Measurements from ENCODE around the gene AK5. TPM values are rescaled to one million over a fixed set of nuclear protein-coding genes. Genes with fewer than 3 reads are reported as not detected.

Gene AK5
- total and polyA plus RNA-seq, 2 donors (not counting 1 experiment from before 2014, with no cell fraction given) = 0.18 TPM; not detected in 1

DNA sequence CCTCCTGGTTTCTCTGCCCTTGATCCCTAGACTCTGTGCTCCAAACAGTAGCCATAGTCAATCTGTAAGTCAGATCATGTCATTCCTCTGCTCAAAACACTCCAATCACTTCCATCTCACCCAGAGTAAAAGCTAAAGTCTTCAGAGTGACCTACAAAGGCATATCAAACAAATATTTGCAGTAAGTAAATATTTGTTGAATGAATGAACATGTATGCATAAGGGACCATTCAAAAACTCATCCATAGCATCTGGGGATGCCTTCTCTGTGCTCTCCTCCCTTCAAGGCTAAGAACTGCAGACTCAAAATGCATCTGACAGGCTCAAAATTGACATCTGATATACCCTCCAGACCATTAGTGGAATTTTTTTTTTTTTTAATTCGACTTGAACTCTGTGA lies 18.1 kb upstream of the AK5 start:
- TF ChIP-seq, protein P1, sequence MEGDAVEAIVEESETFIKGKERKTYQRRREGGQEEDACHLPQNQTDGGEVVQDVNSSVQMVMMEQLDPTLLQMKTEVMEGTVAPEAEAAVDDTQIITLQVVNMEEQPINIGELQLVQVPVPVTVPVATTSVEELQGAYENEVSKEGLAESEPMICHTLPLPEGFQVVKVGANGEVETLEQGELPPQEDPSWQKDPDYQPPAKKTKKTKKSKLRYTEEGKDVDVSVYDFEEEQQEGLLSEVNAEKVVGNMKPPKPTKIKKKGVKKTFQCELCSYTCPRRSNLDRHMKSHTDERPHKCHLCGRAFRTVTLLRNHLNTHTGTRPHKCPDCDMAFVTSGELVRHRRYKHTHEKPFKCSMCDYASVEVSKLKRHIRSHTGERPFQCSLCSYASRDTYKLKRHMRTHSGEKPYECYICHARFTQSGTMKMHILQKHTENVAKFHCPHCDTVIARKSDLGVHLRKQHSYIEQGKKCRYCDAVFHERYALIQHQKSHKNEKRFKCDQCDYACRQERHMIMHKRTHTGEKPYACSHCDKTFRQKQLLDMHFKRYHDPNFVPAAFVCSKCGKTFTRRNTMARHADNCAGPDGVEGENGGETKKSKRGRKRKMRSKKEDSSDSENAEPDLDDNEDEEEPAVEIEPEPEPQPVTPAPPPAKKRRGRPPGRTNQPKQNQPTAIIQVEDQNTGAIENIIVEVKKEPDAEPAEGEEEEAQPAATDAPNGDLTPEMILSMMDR (IDR thresholded peaks at IDR 0.05) = no peak
- Histone ChIP-seq H3K36me3 (replicated peaks in 1 of 2; ENCODE audit: control extremely low read depth in 1 of 2, control insufficient read depth in 1 of 2, extremely low read depth in 1 of 2, insufficient read depth in 2 of 2, low read length in 1 of 2) (no peaks in the 10 kb centered on the region), H3K4me2 (replicated peaks; ENCODE audit: low read depth, low read length, poor library complexity, severe bottlenecking) (no peak overlapping the region), H3K79me2 (ENCODE audit: control insufficient read depth, insufficient read depth, low read length) (no peaks in the 10 kb centered on the region), H4K20me1 (ENCODE audit: control insufficient read depth, insufficient read depth, low read length, poor library complexity, severe bottlenecking) (no peaks in the 10 kb centered on the region), H2AFZ (ENCODE audit: insufficient read depth, low read depth, low read length, poor library complexity, severe bottlenecking) (no peak overlapping the region), H3K9ac (ENCODE audit: low read length) (no peak overlapping the region), H3K9me3 (ENCODE audit: control extremely low read depth in 1 of 3, control insufficient read depth in 2 of 3, insufficient read depth in 1 of 3, low read length in 2 of 3) (no peaks in the 10 kb centered on the region), H3K4me1 (ENCODE audit: control insufficient read depth in 2 of 2, insufficient read depth in 2 of 2, low read length in 2 of 2) (no peaks in the 10 kb centered on the region), H3K4me3 (ENCODE audit: control extremely low read depth in 1 of 5, extremely low read depth in 1 of 5, insufficient read depth in 1 of 5, low read depth in 2 of 5, low read length in 4 of 5) (no peak overlapping the region), H3K27me3 (replicated peaks in 1 of 4; ENCODE audit: control extremely low read depth in 1 of 4, control insufficient read depth in 3 of 4, insufficient read depth in 4 of 4, low read length in 3 of 4) (no peaks in the 10 kb centered on the region), H3K27ac (ENCODE audit: low read length in 2 of 2) (no peak overlapping the region)
- ChIA-PET POLR2A (no interaction called here), CTCF (no interaction called here)
- Mint-ChIP-seq H3K9me3 (ENCODE audit: insufficient read depth) (no peaks in the 10 kb centered on the region), H3K4me3 (no peak overlapping the region), H3K4me1 (no peaks in the 10 kb centered on the region), H3K27me3 (peaks cover 12% of the 10 kb centered on the region), H3K27ac (no peak overlapping the region)
- intact Hi-C loops (cut with micrococcal nuclease) = no loop called here
- DNase-seq (no peak), ATAC-seq (ENCODE audit: low read depth) (no peak)
- WGBS (ENCODE audit: insufficient coverage) = no CpG with 5 or more reads among the region's 1 CpG

DNA sequence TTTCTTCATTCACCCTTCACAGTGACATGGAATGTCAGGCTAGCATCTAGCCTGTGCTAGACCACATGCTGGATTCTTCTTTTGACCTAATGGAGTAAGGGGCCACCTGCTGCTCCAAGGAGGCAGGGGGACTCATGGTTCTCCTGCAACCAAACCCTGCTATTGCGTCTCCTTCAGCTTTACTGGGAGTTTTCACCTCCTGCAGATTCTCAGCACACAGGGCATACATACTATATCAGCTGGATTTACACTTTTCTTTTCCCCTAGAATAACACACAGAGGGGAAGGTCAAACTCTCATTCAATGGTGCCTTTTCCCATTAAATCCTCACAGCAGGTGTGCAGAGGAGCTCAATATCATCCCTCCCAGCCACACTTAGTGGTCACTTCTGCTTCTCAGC lies 16.6 kb upstream of the AK5 start:
- H3K36me3 ChIP-seq (replicated peaks in 1 of 2; ENCODE audit: control extremely low read depth in 1 of 2, control insufficient read depth in 1 of 2, extremely low read depth in 1 of 2, insufficient read depth in 2 of 2, low read length in 1 of 2) = no peaks in the 10 kb centered on the region
- no peak overlapping the region for H3K4me3 Mint-ChIP-seq
- no peaks in the 10 kb centered on the region for H3K27me3 ChIP-seq (replicated peaks in 1 of 4; ENCODE audit: control extremely low read depth in 1 of 4, control insufficient read depth in 3 of 4, insufficient read depth in 4 of 4, low read length in 3 of 4)
- DNase-seq (no peak), ATAC-seq (ENCODE audit: low read depth) (no peak)
- H3K27me3 Mint-ChIP-seq = peaks cover 12% of the 10 kb centered on the region
- H3K79me2 ChIP-seq (ENCODE audit: control insufficient read depth, insufficient read depth, low read length) = no peaks in the 10 kb centered on the region
- H3K4me2 ChIP-seq (replicated peaks; ENCODE audit: low read depth, low read length, poor library complexity, severe bottlenecking) = no peak overlapping the region
- no peaks in the 10 kb centered on the region for H3K4me1 Mint-ChIP-seq
- no peak overlapping the region for H3K27ac Mint-ChIP-seq
- TF ChIP-seq, protein P1 (IDR thresholded peaks at IDR 0.05) = no peak
- no peak for TF ChIP-seq EZH2 (IDR thresholded peaks at IDR 0.05; ENCODE audit: borderline replicate concordance, insufficient read depth, low read depth, low read length, poor library complexity, severe bottlenecking)
- H3K9ac ChIP-seq (ENCODE audit: low read length) = no peak overlapping the region
- H2AFZ ChIP-seq (ENCODE audit: insufficient read depth, low read depth, low read length, poor library complexity, severe bottlenecking) = no peak overlapping the region
- CTCF ChIA-PET = no interaction called here
- H3K4me1 ChIP-seq (ENCODE audit: control insufficient read depth in 2 of 2, insufficient read depth in 2 of 2, low read length in 2 of 2) = no peaks in the 10 kb centered on the region
- H3K9me3 ChIP-seq (ENCODE audit: control extremely low read depth in 1 of 3, control insufficient read depth in 2 of 3, insufficient read depth in 1 of 3, low read length in 2 of 3) = no peaks in the 10 kb centered on the region
- no peak overlapping the region for H3K4me3 ChIP-seq (ENCODE audit: control extremely low read depth in 1 of 5, extremely low read depth in 1 of 5, insufficient read depth in 1 of 5, low read depth in 2 of 5, low read length in 4 of 5)
- POLR2A ChIA-PET = no interaction called here
- WGBS (ENCODE audit: insufficient coverage) = 92% methylated on average over 1 of the region's 1 CpG
- H3K9me3 Mint-ChIP-seq (ENCODE audit: insufficient read depth) = no peaks in the 10 kb centered on the region
- no peaks in the 10 kb centered on the region for H4K20me1 ChIP-seq (ENCODE audit: control insufficient read depth, insufficient read depth, low read length, poor library complexity, severe bottlenecking)
- H3K27ac ChIP-seq (ENCODE audit: low read length in 2 of 2) = no peak overlapping the region
- intact Hi-C loops (cut with micrococcal nuclease) = no loop called here

All from B cell (primary cell).